Measurements from ENCODE around the gene ETS1. TPM values are rescaled to one million over a fixed set of nuclear protein-coding genes. Genes with fewer than 3 reads are reported as not detected.

Gene ETS1
- total and polyA plus RNA-seq, 2 experiments from 2014 or later = 6.7 to 21.8 TPM

GRCh38 chr11:128478305-128478704, 109.1 kb downstream of the ETS1 start:
- no peak for DNase-seq (ENCODE audit: low spot score)
- no peak overlapping the region for H3K4me3 ChIP-seq
- H3K27ac ChIP-seq = no peak overlapping the region
- no peaks in the 10 kb centered on the region for H3K27me3 ChIP-seq
- no peak overlapping the region for H2AFZ ChIP-seq
- H4K20me1 ChIP-seq (ENCODE audit: insufficient read depth, poor library complexity, severe bottlenecking) = no peaks in the 10 kb centered on the region
- H3K36me3 ChIP-seq (replicated peaks; ENCODE audit: insufficient read depth, low read depth) = no peaks in the 10 kb centered on the region
- peaks cover 11% of the 10 kb centered on the region for H3K79me2 ChIP-seq
- H3K4me2 ChIP-seq = no peak overlapping the region
- no peak for TF ChIP-seq CTCF (IDR thresholded peaks at IDR 0.05; ENCODE audit: poor library complexity)
- TF ChIP-seq EZH2 (IDR thresholded peaks at IDR 0.05; ENCODE audit: borderline replicate concordance) = no peak
- TF ChIP-seq EZH2phosphoT487 (IDR thresholded peaks at IDR 0.05; ENCODE audit: low read depth, severe bottlenecking, unreplicated experiment) = no peak
- H3K9me2 ChIP-seq (replicated peaks; ENCODE audit: insufficient read depth) = no peaks in the 10 kb centered on the region
- no peaks in the 10 kb centered on the region for H3K9me3 ChIP-seq (ENCODE audit: low read depth)
- H3K4me1 ChIP-seq (ENCODE audit: insufficient read depth) = peaks cover 23% of the 10 kb centered on the region

GRCh38 chr11:128477811-128478210, 109.5 kb downstream of the ETS1 start:
- Histone ChIP-seq H3K4me1 (ENCODE audit: insufficient read depth) (peaks cover 23% of the 10 kb centered on the region), H4K20me1 (ENCODE audit: insufficient read depth, poor library complexity, severe bottlenecking) (no peaks in the 10 kb centered on the region), H3K36me3 (replicated peaks; ENCODE audit: insufficient read depth, low read depth) (no peaks in the 10 kb centered on the region), H3K4me3 (no peak overlapping the region), H2AFZ (no peak overlapping the region), H3K9me3 (ENCODE audit: low read depth) (no peaks in the 10 kb centered on the region), H3K79me2 (peaks cover 15% of the 10 kb centered on the region), H3K4me2 (no peak overlapping the region), H3K27me3 (no peaks in the 10 kb centered on the region), H3K27ac (no peak overlapping the region), H3K9me2 (replicated peaks; ENCODE audit: insufficient read depth) (no peaks in the 10 kb centered on the region)
- TF ChIP-seq EZH2 (IDR thresholded peaks at IDR 0.05; ENCODE audit: borderline replicate concordance) (no peak), CTCF (IDR thresholded peaks at IDR 0.05; ENCODE audit: poor library complexity) (no peak), EZH2phosphoT487 (IDR thresholded peaks at IDR 0.05; ENCODE audit: low read depth, severe bottlenecking, unreplicated experiment) (no peak)
- 98% methylated on average over 1 of the region's 1 CpG for WGBS (ENCODE audit: low lambda C conversion rate, missing lambda C conversion rate)
- DNase-seq (ENCODE audit: low spot score) = no peak

GRCh38 chr11:128477278-128477677, 110.1 kb downstream of the ETS1 start:
- Histone ChIP-seq H3K27ac (no peak overlapping the region), H2AFZ (no peak overlapping the region), H3K27me3 (no peaks in the 10 kb centered on the region), H3K9me2 (replicated peaks; ENCODE audit: insufficient read depth) (no peaks in the 10 kb centered on the region), H3K4me2 (no peak overlapping the region), H3K4me3 (no peak overlapping the region), H3K4me1 (ENCODE audit: insufficient read depth) (peaks cover 23% of the 10 kb centered on the region), H3K9me3 (ENCODE audit: low read depth) (no peaks in the 10 kb centered on the region), H3K36me3 (replicated peaks; ENCODE audit: insufficient read depth, low read depth) (no peaks in the 10 kb centered on the region), H4K20me1 (ENCODE audit: insufficient read depth, poor library complexity, severe bottlenecking) (no peaks in the 10 kb centered on the region), H3K79me2 (peaks cover 17% of the 10 kb centered on the region)
- no peak for DNase-seq (ENCODE audit: low spot score)
- 81% methylated on average over 3 of the region's 3 CpGs for WGBS (ENCODE audit: low lambda C conversion rate, missing lambda C conversion rate)
- TF ChIP-seq EZH2phosphoT487 (IDR thresholded peaks at IDR 0.05; ENCODE audit: low read depth, severe bottlenecking, unreplicated experiment) (no peak), EZH2 (IDR thresholded peaks at IDR 0.05; ENCODE audit: borderline replicate concordance) (no peak), CTCF (IDR thresholded peaks at IDR 0.05; ENCODE audit: poor library complexity) (no peak)

- TF ChIP-seq CTCF (IDR thresholded peaks at IDR 0.05; ENCODE audit: poor library complexity) (no peak), EZH2phosphoT487 (IDR thresholded peaks at IDR 0.05; ENCODE audit: low read depth, severe bottlenecking, unreplicated experiment) (no peak), EZH2 (IDR thresholded peaks at IDR 0.05; ENCODE audit: borderline replicate concordance) (no peak)
- Histone ChIP-seq H3K27me3 (no peaks in the 10 kb centered on the region), H2AFZ (no peak overlapping the region), H3K4me2 (no peak overlapping the region), H3K4me3 (no peak overlapping the region), H4K20me1 (ENCODE audit: insufficient read depth, poor library complexity, severe bottlenecking) (no peaks in the 10 kb centered on the region), H3K79me2 (peaks cover 17% of the 10 kb centered on the region), H3K4me1 (ENCODE audit: insufficient read depth) (peaks cover 23% of the 10 kb centered on the region), H3K27ac (peak overlapping the region; percentile 34), H3K9me2 (replicated peaks; ENCODE audit: insufficient read depth) (no peaks in the 10 kb centered on the region), H3K9me3 (ENCODE audit: low read depth) (no peaks in the 10 kb centered on the region), H3K36me3 (replicated peaks; ENCODE audit: insufficient read depth, low read depth) (no peaks in the 10 kb centered on the region)
- WGBS (ENCODE audit: low lambda C conversion rate, missing lambda C conversion rate) = 43% methylated on average over 7 of the region's 7 CpGs
- DNase-seq (ENCODE audit: low spot score) = peak; percentile 62
These were observed 110.6 kb downstream of the ETS1 start for GRCh38 chr11:128476729-128477128.
